ENCODE measurements around the gene DNAI2.

The DNAI2 gene

DNA sequence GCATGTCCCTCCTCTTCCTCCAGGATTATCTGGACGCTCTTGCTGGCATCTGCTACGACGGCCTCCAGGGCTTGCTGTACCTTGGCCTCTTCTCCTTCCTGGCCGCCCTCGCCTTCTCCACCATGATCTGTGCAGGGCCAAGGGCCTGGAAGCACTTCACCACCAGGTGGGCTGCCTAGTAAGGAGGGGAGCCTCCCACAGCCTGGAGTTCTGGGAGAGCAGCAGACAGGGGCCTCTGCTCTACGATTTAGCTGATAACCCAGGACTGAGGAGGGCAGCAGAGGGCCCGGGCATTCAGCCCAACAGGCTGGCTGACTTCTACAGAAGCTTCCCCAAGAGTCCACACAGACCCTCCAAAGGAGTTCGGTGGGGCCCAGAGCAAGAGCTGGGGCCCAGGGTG, 21.8 kb upstream of the DNAI2 start:
- TF ChIP-seq EZH2 (IDR thresholded peaks at IDR 0.05; ENCODE audit: borderline replicate concordance, low read depth, low read length, severe bottlenecking): no peak
- TF ChIP-seq, protein P1, sequence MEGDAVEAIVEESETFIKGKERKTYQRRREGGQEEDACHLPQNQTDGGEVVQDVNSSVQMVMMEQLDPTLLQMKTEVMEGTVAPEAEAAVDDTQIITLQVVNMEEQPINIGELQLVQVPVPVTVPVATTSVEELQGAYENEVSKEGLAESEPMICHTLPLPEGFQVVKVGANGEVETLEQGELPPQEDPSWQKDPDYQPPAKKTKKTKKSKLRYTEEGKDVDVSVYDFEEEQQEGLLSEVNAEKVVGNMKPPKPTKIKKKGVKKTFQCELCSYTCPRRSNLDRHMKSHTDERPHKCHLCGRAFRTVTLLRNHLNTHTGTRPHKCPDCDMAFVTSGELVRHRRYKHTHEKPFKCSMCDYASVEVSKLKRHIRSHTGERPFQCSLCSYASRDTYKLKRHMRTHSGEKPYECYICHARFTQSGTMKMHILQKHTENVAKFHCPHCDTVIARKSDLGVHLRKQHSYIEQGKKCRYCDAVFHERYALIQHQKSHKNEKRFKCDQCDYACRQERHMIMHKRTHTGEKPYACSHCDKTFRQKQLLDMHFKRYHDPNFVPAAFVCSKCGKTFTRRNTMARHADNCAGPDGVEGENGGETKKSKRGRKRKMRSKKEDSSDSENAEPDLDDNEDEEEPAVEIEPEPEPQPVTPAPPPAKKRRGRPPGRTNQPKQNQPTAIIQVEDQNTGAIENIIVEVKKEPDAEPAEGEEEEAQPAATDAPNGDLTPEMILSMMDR (IDR thresholded peaks at IDR 0.05; ENCODE audit: borderline replicate concordance, extremely low read depth, low read length, poor library complexity, severe bottlenecking): no peak
- ATAC-seq (ENCODE audit: insufficient read depth, low read depth): no peak
- no peaks in the 10 kb centered on the region for H4K20me1 ChIP-seq (ENCODE audit: insufficient read depth, low read length)
- no peaks in the 10 kb centered on the region for H3K79me2 ChIP-seq (ENCODE audit: insufficient read depth, low read length)
- no peaks in the 10 kb centered on the region for H3K27me3 ChIP-seq (ENCODE audit: insufficient read depth, low read length, poor library complexity)
- H2AFZ ChIP-seq (ENCODE audit: low read depth, low read length): no peak overlapping the region
- no peaks in the 10 kb centered on the region for H3K36me3 ChIP-seq (ENCODE audit: insufficient read depth, low read length)
- no peak overlapping the region for H3K4me3 ChIP-seq (ENCODE audit: low read depth in 1 of 2, low read length in 2 of 2)
- H3K9me3 ChIP-seq (ENCODE audit: insufficient read depth, low read length, severe bottlenecking): no peaks in the 10 kb centered on the region
- no peaks in the 10 kb centered on the region for H3K4me1 ChIP-seq (ENCODE audit: insufficient read depth, low read length)
- H3K4me2 ChIP-seq (ENCODE audit: insufficient read depth, low read length): no peak overlapping the region
- no peak overlapping the region for H3K9ac ChIP-seq (ENCODE audit: low read depth, low read length)
- DNase-seq: no peak
- no peak overlapping the region for H3K27ac ChIP-seq (ENCODE audit: low read length)

DNA sequence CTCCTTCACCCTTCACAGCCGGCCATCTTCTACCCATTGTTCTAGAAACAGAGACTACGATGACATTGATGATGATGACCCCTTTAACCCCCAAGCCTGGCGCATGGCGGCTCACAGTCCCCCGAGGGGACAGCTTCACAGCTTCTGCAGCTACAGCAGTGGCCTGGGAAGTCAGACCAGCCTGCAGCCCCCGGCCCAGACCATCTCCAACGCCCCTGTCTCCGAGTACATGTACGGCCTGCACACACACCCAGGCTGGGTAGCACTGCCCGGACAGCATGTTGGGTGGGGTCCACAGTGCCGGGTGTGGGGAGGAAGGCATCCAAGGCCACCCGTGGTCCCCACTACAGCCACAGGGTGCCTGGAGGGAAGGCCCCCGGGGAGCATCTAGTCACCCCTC, 21.0 kb upstream of the DNAI2 start:
- H3K9ac ChIP-seq (ENCODE audit: low read depth, low read length): no peak overlapping the region
- H3K4me1 ChIP-seq (ENCODE audit: insufficient read depth, low read length): no peaks in the 10 kb centered on the region
- no peaks in the 10 kb centered on the region for H3K36me3 ChIP-seq (ENCODE audit: insufficient read depth, low read length)
- no peaks in the 10 kb centered on the region for H3K27me3 ChIP-seq (ENCODE audit: insufficient read depth, low read length, poor library complexity)
- no peaks in the 10 kb centered on the region for H3K9me3 ChIP-seq (ENCODE audit: insufficient read depth, low read length, severe bottlenecking)
- no peak overlapping the region for H3K27ac ChIP-seq (ENCODE audit: low read length)
- ATAC-seq (ENCODE audit: insufficient read depth, low read depth) (no peak), DNase-seq (no peak)
- no peak overlapping the region for H3K4me2 ChIP-seq (ENCODE audit: insufficient read depth, low read length)
- H3K4me3 ChIP-seq (ENCODE audit: low read depth in 1 of 2, low read length in 2 of 2): no peak overlapping the region
- no peaks in the 10 kb centered on the region for H3K79me2 ChIP-seq (ENCODE audit: insufficient read depth, low read length)
- no peak overlapping the region for H2AFZ ChIP-seq (ENCODE audit: low read depth, low read length)
- TF ChIP-seq, protein P1 (IDR thresholded peaks at IDR 0.05; ENCODE audit: borderline replicate concordance, extremely low read depth, low read length, poor library complexity, severe bottlenecking): no peak
- TF ChIP-seq EZH2 (IDR thresholded peaks at IDR 0.05; ENCODE audit: borderline replicate concordance, low read depth, low read length, severe bottlenecking): no peak
- H4K20me1 ChIP-seq (ENCODE audit: insufficient read depth, low read length): no peaks in the 10 kb centered on the region

DNA sequence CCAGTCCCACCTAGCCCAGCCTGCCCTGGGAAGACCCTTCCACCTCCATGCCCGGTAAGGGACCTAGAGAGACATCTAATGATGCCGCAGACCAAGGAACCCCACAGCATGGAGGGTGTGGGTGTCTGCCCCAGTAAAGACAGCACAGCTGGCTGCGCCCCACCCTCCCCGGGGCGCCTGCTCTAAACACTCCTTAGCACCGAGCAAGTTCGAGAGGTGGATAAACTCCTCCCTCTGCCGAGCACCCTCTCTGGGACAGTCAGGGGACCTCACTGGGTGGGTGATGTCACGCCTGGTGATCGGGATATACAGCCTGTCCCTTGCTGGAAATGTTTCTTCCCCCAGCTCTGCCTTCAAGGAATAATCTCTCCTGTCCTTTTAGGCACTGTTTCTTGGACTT, 16.7 kb upstream of the DNAI2 start:
- no peak overlapping the region for H3K4me3 ChIP-seq (ENCODE audit: low read depth in 1 of 2, low read length in 2 of 2)
- H3K9me3 ChIP-seq (ENCODE audit: insufficient read depth, low read length, severe bottlenecking): no peaks in the 10 kb centered on the region
- no peak overlapping the region for H3K9ac ChIP-seq (ENCODE audit: low read depth, low read length)
- H3K27me3 ChIP-seq (ENCODE audit: insufficient read depth, low read length, poor library complexity): no peaks in the 10 kb centered on the region
- H2AFZ ChIP-seq (ENCODE audit: low read depth, low read length): no peak overlapping the region
- no peak overlapping the region for H3K27ac ChIP-seq (ENCODE audit: low read length)
- no peaks in the 10 kb centered on the region for H3K79me2 ChIP-seq (ENCODE audit: insufficient read depth, low read length)
- TF ChIP-seq, protein P1 (IDR thresholded peaks at IDR 0.05; ENCODE audit: borderline replicate concordance, extremely low read depth, low read length, poor library complexity, severe bottlenecking): no peak
- TF ChIP-seq EZH2 (IDR thresholded peaks at IDR 0.05; ENCODE audit: borderline replicate concordance, low read depth, low read length, severe bottlenecking): no peak
- H3K36me3 ChIP-seq (ENCODE audit: insufficient read depth, low read length): no peaks in the 10 kb centered on the region
- no peaks in the 10 kb centered on the region for H3K4me1 ChIP-seq (ENCODE audit: insufficient read depth, low read length)
- no peak for ATAC-seq (ENCODE audit: insufficient read depth, low read depth)
- DNase-seq: no peak
- no peaks in the 10 kb centered on the region for H4K20me1 ChIP-seq (ENCODE audit: insufficient read depth, low read length)
- H3K4me2 ChIP-seq (ENCODE audit: insufficient read depth, low read length): no peak overlapping the region

Data from DND-41 (cell line).